Neural crest cell (in vitro differentiated cells): Measurements from ENCODE around the gene FBLIM1. TPM values are rescaled to one million over a fixed set of nuclear protein-coding genes. Genes with fewer than 3 reads are reported as not detected.

Experiments used
- DNase-seq: peaks from one replicate; pipeline ENCODE4 v3.0.0; 2021; ENCODE audit warnings: low read depth, mixed read lengths, low spot score
- H3K27ac Mint-ChIP-seq: one replicate; pipeline ENCODE4 v1.8.0; 2021; ENCODE audit warnings: mild to moderate bottlenecking, mixed read lengths; ENCODE audit not compliant: unreplicated experiment
- H3K27me3 Mint-ChIP-seq: 2 replicates; pipeline ENCODE4 v1.8.0; 2021; ENCODE audit warnings: low read depth, mild to moderate bottlenecking, mixed read lengths
- H3K36me3 Mint-ChIP-seq: 2 replicates; pipeline ENCODE4 v1.8.0; 2021; ENCODE audit warnings: low read depth, mild to moderate bottlenecking, mixed read lengths
- H3K4me1 Mint-ChIP-seq: 2 replicates; pipeline ENCODE4 v1.8.0; 2021; ENCODE audit warnings: mixed read lengths
- H3K4me3 Mint-ChIP-seq: one replicate; pipeline ENCODE4 v1.8.0; 2021; ENCODE audit warnings: mild to moderate bottlenecking, mixed read lengths
- H3K9me3 Mint-ChIP-seq: 2 replicates; pipeline ENCODE4 v1.8.0; 2021; ENCODE audit warnings: mixed read lengths
- total RNA-seq: library from RNA; stranded (reverse); gene quantifications from 2 replicates; pipeline ENCODE4 v1.2.1, GENCODE V29; 2021
- TF ChIP-seq, protein P1 (sequence below): fragments of 200-600 bp; sonication (generic); conservative IDR thresholded peaks from 2 replicates; pipeline ENCODE4 v1.5.0; 2021; ENCODE audit warnings: antibody characterized with exemption, mild to moderate bottlenecking

FBLIM1 gene
- total RNA-seq, 1 donor from 2014 or later = 6.2 TPM

DNA sequence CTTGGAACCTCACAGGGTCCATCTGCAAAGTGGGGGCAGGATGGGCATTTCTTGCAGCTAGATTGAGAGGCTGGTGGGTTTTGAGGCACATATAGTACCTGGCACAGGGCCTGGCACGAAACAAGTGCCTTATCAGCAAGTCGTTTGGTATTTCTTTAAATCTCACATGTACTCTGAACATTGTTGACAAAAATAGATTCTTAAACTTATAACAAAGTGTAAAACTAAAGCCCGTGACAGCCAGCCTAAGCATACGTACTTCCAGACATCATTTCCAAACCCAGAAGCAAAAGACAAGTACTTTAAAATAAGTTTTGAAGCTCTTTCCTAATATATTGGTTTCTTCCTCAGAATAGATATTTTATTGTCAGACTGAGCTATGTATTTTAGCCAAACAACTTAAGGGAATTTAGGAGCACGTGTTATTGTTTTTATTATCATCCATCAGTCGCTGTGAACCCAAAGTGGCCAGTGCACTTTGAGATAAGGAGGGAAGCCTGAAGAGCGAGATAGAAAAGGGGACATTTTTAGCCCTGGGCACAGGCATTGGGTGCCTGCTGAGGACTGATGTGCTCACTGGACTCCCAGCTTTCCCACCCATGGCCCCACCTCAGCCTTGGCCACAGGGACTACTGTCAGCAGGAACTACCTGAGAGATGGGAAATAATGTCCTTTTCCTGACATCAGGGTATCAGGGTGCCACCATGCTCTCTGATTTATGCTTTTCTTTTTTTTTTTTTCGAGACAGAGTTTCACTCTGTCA is 3.0 kb downstream of the FBLIM1 start:
- Mint-ChIP-seq H3K27me3 (peaks cover 36% of the 10 kb centered on the region), H3K36me3 (no peaks in the 10 kb centered on the region), H3K4me1 (peaks cover 31% of the 10 kb centered on the region), H3K4me3 (peak overlapping the region; percentile 83), H3K9me3 (no peaks in the 10 kb centered on the region), H3K27ac (no peak overlapping the region)
- DNase-seq = no peak
- TF ChIP-seq, protein P1, sequence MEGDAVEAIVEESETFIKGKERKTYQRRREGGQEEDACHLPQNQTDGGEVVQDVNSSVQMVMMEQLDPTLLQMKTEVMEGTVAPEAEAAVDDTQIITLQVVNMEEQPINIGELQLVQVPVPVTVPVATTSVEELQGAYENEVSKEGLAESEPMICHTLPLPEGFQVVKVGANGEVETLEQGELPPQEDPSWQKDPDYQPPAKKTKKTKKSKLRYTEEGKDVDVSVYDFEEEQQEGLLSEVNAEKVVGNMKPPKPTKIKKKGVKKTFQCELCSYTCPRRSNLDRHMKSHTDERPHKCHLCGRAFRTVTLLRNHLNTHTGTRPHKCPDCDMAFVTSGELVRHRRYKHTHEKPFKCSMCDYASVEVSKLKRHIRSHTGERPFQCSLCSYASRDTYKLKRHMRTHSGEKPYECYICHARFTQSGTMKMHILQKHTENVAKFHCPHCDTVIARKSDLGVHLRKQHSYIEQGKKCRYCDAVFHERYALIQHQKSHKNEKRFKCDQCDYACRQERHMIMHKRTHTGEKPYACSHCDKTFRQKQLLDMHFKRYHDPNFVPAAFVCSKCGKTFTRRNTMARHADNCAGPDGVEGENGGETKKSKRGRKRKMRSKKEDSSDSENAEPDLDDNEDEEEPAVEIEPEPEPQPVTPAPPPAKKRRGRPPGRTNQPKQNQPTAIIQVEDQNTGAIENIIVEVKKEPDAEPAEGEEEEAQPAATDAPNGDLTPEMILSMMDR = no peak

DNA sequence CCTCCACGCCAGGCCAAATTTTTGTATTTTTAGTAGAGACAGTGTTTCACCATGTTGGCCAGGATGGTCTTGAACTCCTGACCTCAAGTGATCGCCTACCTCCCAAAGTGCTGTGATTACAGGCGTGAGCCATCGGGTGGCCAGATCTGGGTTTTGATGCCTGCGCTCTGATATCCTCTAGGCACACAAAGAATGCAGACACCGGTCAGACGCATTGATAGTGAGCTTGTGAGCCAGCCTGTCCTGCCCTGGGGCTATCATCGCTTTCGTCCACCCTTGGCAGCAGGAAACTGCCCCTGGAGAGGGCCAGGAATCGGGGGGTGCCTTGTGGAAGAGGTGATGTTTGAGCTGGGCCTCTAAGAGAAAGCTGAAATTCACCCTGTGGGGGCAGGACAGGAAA is 4.0 kb downstream of the FBLIM1 start:
- Mint-ChIP-seq H3K27ac (no peak overlapping the region), H3K4me3 (peak overlapping the region; percentile 53), H3K4me1 (peaks cover 22% of the 10 kb centered on the region), H3K9me3 (no peaks in the 10 kb centered on the region), H3K27me3 (peaks cover 27% of the 10 kb centered on the region), H3K36me3 (no peaks in the 10 kb centered on the region)
- DNase-seq = no peak
- TF ChIP-seq, protein P1 = no peak

DNA sequence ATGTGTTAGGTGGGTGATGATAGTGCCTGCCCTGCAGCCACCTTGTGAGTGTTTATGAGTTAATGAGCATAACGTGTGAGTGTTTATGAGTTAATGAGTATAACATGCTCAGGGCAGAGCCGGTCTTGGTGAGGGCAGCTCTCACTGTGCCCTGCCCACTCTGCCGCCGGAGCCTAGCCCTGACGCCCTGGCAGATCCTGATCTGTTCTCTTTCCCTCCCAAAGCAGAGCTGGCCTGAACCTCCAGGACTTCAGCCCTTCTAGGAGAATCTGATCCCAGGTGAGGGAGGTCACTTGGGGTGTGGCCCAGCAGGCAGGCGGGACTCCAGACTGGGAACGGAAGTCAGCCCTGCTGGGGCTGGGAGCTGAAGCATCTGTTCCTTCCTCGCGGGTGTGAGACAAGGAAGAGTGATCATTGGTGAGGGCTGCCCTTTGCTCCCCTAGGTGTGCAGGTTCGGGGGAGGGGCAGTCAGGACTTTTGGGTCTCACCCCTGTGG is 5.7 kb downstream of the FBLIM1 start:
- Mint-ChIP-seq H3K4me3 (no peak overlapping the region), H3K4me1 (peaks cover 21% of the 10 kb centered on the region), H3K9me3 (no peaks in the 10 kb centered on the region), H3K36me3 (no peaks in the 10 kb centered on the region), H3K27ac (peak overlapping the region; percentile 43), H3K27me3 (peaks cover 20% of the 10 kb centered on the region)
- TF ChIP-seq, protein P1 = no peak
- DNase-seq = no peak

DNA sequence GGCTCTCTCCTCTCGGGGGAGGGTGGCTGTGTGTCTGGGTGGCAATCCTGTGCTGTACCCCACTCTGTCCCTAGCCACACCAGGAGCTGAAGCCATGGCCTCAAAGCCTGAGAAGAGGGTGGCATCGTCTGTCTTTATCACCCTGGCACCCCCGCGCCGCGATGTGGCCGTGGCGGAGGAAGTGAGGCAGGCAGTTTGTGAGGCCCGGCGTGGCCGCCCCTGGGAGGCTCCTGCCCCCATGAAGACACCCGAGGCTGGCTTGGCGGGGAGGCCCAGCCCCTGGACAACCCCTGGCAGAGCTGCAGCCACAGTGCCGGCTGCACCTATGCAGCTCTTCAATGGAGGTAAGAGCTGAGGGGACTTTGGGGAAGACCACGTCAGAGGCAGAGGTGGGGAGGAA is 6.3 kb downstream of the FBLIM1 start:
- DNase-seq = no peak
- H3K9me3 Mint-ChIP-seq = no peaks in the 10 kb centered on the region
- TF ChIP-seq, protein P1 = no peak
- H3K36me3 Mint-ChIP-seq = no peaks in the 10 kb centered on the region
- H3K27me3 Mint-ChIP-seq = peaks cover 14% of the 10 kb centered on the region
- no peak overlapping the region for H3K4me3 Mint-ChIP-seq
- H3K27ac Mint-ChIP-seq = no peak overlapping the region
- peaks cover 18% of the 10 kb centered on the region for H3K4me1 Mint-ChIP-seq

DNA sequence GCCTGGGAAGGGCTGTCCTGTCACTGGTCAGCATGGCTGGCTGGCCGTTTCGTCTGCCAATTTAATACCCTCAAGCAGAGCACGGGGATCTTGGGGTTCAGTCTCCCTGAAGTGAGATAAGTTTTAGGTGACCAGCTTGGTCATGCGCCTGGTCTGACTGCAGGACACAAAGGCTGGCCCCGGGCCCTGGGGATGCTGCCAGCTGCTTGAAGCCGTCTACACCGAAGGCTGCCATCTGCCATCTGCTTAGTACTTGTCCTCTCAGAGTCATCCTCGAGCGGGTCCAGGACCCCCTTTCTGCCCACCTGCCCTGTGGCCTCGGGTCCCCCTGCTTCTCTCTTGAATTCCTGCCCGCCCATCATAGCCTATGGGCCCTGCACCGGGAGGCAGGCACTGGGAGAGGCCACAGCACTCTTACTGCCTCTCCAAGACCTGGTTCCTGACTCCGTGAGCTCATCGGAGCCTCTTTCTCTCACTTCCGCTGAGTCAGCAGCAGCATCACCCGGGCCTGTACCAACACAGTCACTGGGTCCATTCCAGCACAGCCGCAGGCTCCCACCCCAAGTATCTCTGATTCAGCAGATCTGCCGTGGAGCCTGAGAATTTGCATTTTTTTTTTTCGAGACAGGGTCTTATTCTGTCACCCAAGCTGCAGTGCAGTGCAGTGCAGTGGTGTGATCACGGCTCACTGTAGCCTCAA is 7.0 kb downstream of the FBLIM1 start:
- Mint-ChIP-seq H3K4me3 (no peak overlapping the region), H3K4me1 (peaks cover 15% of the 10 kb centered on the region), H3K27ac (no peak overlapping the region), H3K9me3 (no peaks in the 10 kb centered on the region), H3K36me3 (no peaks in the 10 kb centered on the region), H3K27me3 (peaks cover 8% of the 10 kb centered on the region)
- DNase-seq = no peak
- TF ChIP-seq, protein P1 = no peak
